ENCODE measurements around the gene PRND.
A peak's percentile ranks its signal among the peaks of the same experiment; 100 is the strongest.
"Not testable (repeated sequence)": the region's sequence is repeated elsewhere in the genome, so short reads cannot be mapped to it uniquely, and the experiment has no call there.

Gene PRND

GRCh38 chr20:4709261-4710105 is 12.2 kb upstream of the PRND start:
- no peak for DNase-seq

- DNase-seq, result no peak
These were observed 11.6 kb upstream of the PRND start for GRCh38 chr20:4710106-4710475.

DNA sequence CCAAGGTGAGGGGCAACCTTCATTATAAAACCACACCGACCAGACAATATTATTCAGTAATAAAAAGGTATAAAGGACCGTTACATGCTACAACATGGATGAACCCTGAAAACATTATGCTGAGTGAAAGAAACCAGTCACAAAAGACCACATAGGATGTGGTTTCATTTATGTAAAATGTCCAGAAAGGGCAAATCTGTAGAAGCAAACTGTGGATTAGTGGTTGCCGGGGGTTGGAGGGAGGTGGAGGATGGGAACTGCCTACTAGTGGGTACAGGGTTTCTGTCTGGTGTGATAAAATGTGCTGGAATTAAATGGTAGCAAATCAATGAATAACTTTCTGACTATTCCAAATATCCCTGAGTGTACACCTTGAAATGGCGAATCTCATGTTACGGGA is 10.2 kb upstream of the PRND start:
- no peak for DNase-seq

- no peak for DNase-seq
These were observed 8.3 kb upstream of the PRND start for GRCh38 chr20:4713401-4713800.

- DNase-seq, result no peak
These were observed 6.9 kb upstream of the PRND start for GRCh38 chr20:4714818-4715217.

DNA sequence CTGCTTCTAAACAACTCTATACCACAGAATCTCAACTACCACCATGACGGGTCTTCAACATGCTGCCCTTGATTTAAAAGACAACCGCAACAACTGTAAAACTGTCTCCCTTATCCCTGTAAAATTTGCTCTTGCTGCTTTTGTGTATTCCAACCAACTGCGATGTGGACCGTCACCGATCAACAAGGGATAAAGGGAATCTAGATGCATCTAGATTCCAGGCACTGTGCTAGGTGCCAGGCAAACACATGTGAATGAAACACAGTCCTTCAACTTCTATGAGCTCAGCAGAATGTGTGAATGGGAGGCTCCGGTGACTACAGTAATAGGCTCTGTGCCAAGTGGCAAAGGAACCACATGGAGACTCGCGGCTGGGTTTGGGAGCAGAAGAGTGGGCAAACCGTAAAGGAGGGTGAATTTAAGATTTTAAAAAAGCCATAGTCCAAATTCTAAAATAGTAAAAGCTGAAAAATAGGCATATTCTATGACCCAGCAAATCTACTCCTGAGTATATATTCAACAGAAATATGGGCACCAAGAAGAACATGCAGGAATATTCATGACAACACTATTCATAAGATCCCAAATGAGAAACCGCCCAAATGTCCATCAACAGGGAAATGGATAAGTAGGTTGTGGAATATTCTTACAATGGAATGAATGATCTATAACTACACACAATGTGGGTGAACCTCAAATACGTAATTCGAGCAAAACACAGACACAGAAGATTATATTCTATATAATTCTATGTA is 3.7 kb upstream of the PRND start:
- no peak for DNase-seq

DNA sequence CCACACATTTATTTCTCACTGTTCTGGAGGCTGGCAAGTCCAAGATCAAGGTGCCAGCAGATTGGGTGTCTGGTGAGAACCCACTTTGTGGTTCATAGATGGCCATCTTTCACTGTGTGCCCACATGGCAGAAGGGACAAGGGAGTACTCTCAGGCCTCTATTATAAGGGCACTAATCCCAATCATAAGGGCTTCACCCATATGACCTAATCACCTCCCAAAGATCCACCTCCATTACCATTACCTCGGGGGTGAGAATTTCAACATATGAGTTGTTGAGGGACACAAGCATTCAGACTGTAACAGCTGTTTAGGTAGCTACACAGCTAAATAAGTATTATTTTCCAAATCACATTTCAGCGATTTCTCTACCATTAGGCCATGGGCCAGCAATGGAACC is 2.5 kb upstream of the PRND start:
- no peak for DNase-seq

- peak; percentile 24 for DNase-seq
These were observed 1.4 kb upstream of the PRND start for GRCh38 chr20:4720041-4720976.

- no peak for DNase-seq
These were observed 746 bp upstream of the PRND start for GRCh38 chr20:4720977-4721349.

DNA sequence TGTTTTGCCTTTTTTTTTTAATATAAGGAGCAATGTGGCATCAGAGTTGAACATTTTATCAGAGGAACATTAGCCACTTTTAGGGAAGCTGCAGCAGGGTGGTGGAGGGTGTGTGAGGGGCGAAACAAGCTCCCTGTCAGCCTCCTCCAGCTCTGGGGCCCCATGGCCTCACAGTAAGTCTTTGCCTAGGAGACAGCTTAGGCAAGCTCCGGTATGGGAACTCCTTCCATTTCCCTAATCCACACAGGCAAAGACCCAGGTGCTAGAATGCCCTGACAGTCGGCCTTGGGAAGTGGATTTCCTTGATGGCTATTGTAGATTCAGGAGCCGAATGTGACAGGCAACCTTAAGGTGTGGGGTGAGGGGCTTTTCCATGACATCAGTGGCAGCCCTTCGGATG is 862 bp downstream of the PRND start:
- DNase-seq, result no peak

- DNase-seq, result no peak
These were observed 1.3 kb downstream of the PRND start for GRCh38 chr20:4722993-4723392.

- not testable (repeated sequence) for DNase-seq
These were observed 1.8 kb downstream of the PRND start for GRCh38 chr20:4723553-4723952.

- no peak for DNase-seq
These were observed 3.0 kb downstream of the PRND start for GRCh38 chr20:4724459-4725262.

DNA sequence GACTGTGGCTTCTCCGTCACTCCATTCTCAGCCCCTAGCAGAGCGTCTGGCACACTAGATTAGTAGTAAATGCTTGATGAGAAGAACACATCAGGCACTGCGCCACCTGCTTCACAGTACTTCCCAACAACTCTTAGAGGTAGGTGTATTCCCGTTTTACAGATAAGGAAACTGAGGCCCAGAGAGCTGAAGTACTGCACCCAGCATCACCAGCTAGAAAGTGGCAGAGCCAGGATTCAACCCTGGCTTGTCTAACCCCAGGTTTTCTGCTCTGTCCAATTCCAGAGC is 3.5 kb downstream of the PRND start:
- DNase-seq, result no peak

DNA sequence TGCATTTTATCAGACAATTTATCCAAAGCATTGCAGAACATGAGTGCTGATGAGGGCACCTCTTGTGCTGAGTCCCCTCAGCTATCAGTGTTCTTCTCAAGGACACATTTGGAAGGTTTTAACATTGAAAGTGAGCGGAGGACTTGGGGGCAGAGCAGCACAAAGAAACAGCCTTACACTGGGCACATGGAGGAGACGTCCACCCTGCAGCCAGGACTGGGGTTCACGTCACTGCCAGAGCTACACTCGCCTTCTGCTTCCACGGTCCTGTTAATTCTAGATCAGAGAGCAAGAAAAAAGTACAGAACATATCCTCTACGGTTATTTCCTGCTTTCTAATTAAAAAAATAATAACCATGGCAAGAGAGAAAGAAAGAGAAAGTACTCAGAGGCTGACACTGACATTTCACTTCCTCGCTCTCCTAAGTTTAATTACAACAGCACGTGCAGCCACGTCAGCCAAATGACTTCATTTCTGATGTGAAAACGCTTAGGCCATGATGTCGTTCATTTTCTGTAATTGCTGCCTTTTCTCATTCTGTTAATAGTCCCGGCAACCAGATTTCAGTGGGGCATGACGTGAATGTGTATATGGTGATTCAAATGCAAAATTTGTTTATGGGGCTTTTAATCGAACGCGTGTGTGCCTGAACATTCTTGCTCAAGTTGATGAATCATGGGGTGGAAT is 5.1 kb downstream of the PRND start:
- DNase-seq, result peak; percentile 8

- no peak for DNase-seq
These were observed 6.5 kb downstream of the PRND start for GRCh38 chr20:4728120-4728760.

DNA sequence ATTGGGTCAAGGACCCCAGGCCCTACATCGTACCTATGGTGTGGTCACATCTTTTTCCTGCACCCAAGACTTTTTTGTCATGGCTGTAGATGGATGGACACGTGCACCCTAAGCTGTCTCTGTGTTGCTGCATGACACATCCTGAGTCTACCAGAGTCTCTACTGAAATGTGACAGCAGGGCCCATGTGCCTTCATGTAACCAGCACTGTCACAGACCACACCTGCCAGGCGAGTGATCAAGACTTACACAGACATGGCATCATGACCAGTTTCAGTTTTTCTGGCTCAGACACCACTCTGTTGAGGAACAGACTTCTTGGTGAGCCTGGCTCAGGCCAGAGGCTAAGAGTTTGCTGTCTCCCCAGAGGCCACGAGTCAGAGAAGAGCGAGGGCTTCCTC is 7.6 kb downstream of the PRND start:
- DNase-seq, result no peak

DNA sequence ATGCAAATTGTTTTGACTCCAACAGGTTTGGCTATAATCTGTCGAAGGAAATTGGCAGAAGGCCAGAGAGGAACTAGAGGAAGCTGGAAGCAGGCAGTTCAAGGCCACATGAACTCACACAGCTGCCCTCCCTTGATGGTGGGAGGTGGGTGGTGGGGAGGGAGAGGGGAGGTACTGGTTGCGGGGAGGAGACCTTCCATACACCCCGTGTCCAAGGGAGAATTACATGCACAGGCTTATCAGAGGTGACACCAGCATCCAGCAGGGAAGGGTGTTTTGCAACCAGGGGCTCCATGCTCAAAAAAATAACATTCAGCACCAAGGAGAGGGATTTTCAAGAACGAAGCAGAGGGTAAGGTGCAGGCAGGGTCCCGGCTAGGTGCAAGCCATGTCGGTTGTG is 9.1 kb downstream of the PRND start:
- DNase-seq, result no peak

DNA sequence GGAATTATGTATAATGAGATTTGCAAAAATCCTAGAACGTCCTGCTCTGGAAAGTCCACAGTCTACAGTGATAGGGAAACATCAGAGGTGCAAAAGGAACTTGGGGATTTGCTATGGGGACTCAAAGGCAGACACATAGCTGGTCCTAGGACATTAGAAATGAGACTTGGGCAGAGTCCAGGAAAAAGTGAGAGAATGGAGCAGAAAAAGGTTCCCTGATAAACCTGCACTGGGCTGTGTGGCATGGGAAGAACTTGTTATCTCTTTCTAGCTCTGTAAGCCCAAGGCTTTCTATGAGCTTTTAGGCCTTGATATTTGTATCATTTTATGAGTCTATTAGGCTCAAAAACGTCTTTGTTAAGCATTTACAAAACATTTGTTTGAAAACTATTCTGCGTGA is 15.2 kb downstream of the PRND start:
- no peak for DNase-seq

GRCh38 chr20:4737857-4738627 is 16.3 kb downstream of the PRND start:
- DNase-seq, result no peak
